Measurements from ENCODE around the gene EXOC3L4. TPM values are rescaled to one million over a fixed set of nuclear protein-coding genes. Genes with fewer than 3 reads are reported as not detected.

Gene EXOC3L4
- polyA plus RNA-seq, 2 of the 4 experiments (the other 2 are of a cell fraction): 1.5 to 4.3 TPM

- TF ChIP-seq, protein P1, sequence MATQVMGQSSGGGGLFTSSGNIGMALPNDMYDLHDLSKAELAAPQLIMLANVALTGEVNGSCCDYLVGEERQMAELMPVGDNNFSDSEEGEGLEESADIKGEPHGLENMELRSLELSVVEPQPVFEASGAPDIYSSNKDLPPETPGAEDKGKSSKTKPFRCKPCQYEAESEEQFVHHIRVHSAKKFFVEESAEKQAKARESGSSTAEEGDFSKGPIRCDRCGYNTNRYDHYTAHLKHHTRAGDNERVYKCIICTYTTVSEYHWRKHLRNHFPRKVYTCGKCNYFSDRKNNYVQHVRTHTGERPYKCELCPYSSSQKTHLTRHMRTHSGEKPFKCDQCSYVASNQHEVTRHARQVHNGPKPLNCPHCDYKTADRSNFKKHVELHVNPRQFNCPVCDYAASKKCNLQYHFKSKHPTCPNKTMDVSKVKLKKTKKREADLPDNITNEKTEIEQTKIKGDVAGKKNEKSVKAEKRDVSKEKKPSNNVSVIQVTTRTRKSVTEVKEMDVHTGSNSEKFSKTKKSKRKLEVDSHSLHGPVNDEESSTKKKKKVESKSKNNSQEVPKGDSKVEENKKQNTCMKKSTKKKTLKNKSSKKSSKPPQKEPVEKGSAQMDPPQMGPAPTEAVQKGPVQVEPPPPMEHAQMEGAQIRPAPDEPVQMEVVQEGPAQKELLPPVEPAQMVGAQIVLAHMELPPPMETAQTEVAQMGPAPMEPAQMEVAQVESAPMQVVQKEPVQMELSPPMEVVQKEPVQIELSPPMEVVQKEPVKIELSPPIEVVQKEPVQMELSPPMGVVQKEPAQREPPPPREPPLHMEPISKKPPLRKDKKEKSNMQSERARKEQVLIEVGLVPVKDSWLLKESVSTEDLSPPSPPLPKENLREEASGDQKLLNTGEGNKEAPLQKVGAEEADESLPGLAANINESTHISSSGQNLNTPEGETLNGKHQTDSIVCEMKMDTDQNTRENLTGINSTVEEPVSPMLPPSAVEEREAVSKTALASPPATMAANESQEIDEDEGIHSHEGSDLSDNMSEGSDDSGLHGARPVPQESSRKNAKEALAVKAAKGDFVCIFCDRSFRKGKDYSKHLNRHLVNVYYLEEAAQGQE (IDR thresholded peaks at IDR 0.05): no peak
- TF ChIP-seq POLR2A (IDR thresholded peaks at IDR 0.05; ENCODE audit: low read length): no peak
Observed at GRCh38 chr14:103050935-103051334, 43.6 kb upstream of the EXOC3L4 start (continued).

DNA sequence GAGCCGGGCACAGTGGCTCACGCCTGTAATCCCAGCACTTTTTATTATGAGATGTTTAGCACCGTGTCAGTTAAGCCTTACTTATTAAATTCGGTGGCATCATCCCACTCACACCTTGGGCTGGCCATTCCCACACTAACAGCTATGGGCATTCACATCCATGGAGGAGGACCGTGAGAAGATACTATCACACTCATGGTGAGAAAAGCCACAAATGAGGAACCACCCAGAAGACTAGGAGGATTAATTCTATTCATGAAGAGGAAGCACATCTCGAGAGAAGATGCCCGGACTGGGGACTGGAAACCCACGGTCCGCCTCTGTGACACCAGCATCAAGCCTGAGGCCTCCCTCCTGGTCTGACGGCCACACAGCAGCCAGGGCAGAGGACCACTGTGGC, 42.1 kb upstream of the EXOC3L4 start:
- DNase-seq (ENCODE audit: low read depth in 1 of 2, low spot score in 1 of 2) (no peak), ATAC-seq (no peak), FAIRE-seq (no peak)
- Histone ChIP-seq H3K4me1 (peaks cover 29% of the 10 kb centered on the region), H3K4me2 (no peak overlapping the region), H3K4me3 (no peak overlapping the region), H3K27ac (no peak overlapping the region), H3K9me3 (no peaks in the 10 kb centered on the region)
- TF ChIP-seq JUN (IDR thresholded peaks at IDR 0.05) (no peak), ZC3H11A (IDR thresholded peaks at IDR 0.05) (no peak), EP300 (IDR thresholded peaks at IDR 0.05) (no peak), CHD2 (IDR thresholded peaks at IDR 0.05; ENCODE audit: low read length, partially characterized antibody) (no peak), E2F6 (IDR thresholded peaks at IDR 0.05; ENCODE audit: borderline replicate concordance, low read depth) (no peak), POLR2AphosphoS2 (conservative IDR thresholded peaks at IDR 0.05; ENCODE audit: low read length) (no peak)
- TF ChIP-seq, protein P2, sequence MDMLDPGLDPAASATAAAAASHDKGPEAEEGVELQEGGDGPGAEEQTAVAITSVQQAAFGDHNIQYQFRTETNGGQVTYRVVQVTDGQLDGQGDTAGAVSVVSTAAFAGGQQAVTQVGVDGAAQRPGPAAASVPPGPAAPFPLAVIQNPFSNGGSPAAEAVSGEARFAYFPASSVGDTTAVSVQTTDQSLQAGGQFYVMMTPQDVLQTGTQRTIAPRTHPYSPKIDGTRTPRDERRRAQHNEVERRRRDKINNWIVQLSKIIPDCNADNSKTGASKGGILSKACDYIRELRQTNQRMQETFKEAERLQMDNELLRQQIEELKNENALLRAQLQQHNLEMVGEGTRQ (IDR thresholded peaks at IDR 0.05): no peak
- POLR2A ChIA-PET: interaction anchor here (0.5 kb wide), 1 partner anchor 183 kb away, joined by 3 read pairs; no protein-coding TSS in a partner anchor
- 90% methylated on average over 10 of the region's 10 CpGs for WGBS (ENCODE audit: missing lambda C conversion rate)
- CTCF ChIA-PET: interaction anchor here (0.9 to 1.6 kb wide), 2 partner anchors 53 to 82 kb away, joined by 3 to 4 read pairs; no protein-coding TSS in a partner anchor

DNA sequence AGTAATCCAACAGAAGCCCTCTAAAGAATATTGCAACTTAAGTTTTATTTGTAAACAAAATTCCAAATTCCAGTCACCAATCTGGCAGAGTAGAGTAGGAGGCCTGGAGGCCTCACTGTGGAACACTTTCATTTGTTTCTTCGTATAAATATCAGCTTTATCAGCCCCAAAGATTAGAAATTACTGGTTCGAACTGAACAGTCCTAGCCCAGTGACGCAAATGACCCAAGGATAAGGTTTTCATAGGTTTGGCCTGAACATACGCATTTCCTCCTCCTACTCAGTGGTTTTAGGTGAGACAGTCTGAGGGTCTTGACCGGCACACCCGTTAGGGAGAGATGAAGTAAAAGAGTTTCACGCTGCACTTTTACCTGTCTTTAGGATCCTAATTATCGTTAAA, 38.8 kb upstream of the EXOC3L4 start:
- FAIRE-seq (no peak), ATAC-seq (no peak), DNase-seq (ENCODE audit: low read depth in 1 of 2, low spot score in 1 of 2) (no peak)
- Histone ChIP-seq H3K4me1 (peaks cover 46% of the 10 kb centered on the region), H3K27ac (peak overlapping the region; percentile 97 to 98), H3K9me3 (no peaks in the 10 kb centered on the region), H3K4me2 (peak overlapping the region; percentile 89), H3K4me3 (peak overlapping the region; percentile 97)
- POLR2A ChIA-PET: interaction anchor here (0.6 kb wide), 1 partner anchor 62 kb away, joined by 4 read pairs; no protein-coding TSS in a partner anchor
- 67% methylated on average over 8 of the region's 8 CpGs for WGBS (ENCODE audit: missing lambda C conversion rate)
- CTCF ChIA-PET: interaction anchor here (1.0 to 1.4 kb wide), 3 partner anchors 12 to 19 kb away, joined by 4 to 6 read pairs (median 6); no protein-coding TSS in a partner anchor
- TF ChIP-seq HDAC2 (IDR thresholded peaks at IDR 0.05) (no peak), CBX2 (IDR thresholded peaks at IDR 0.05; ENCODE audit: borderline replicate concordance, low read depth) (no peak), RAD21 (conservative IDR thresholded peaks at IDR 0.05 in 1 of 2, IDR thresholded peaks at IDR 0.05 in 1 of 2) (no peak), EHMT2 (IDR thresholded peaks at IDR 0.05; ENCODE audit: low read depth) (no peak), SMC3 (IDR thresholded peaks at IDR 0.05) (no peak), GATA3 (IDR thresholded peaks at IDR 0.05; ENCODE audit: borderline replicate concordance) (no peak), ZFP36 (IDR thresholded peaks at IDR 0.05; ENCODE audit: borderline replicate concordance, partially characterized antibody) (no peak), KDM5A (IDR thresholded peaks at IDR 0.05) (no peak), KDM1A (IDR thresholded peaks at IDR 0.05; ENCODE audit: low read depth) (no peak), MAZ (IDR thresholded peaks at IDR 0.05; ENCODE audit: borderline replicate concordance, low read depth, low read length) (no peak), EP300 (IDR thresholded peaks at IDR 0.05) (no peak), RFX5 (IDR thresholded peaks at IDR 0.05) (no peak), CEBPB (IDR thresholded peaks at IDR 0.05) (no peak), EHF (CRISPR knock-in tag; IDR thresholded peaks at IDR 0.05) (no peak), RCOR1 (IDR thresholded peaks at IDR 0.05; ENCODE audit: low read depth, low read length) (no peak), PHF8 (IDR thresholded peaks at IDR 0.05; ENCODE audit: borderline replicate concordance, low read depth) (no peak), BHLHE40 (IDR thresholded peaks at IDR 0.05; ENCODE audit: low read depth, low read length) (no peak), HEYL (CRISPR knock-in tag; IDR thresholded peaks at IDR 0.05) (no peak)
- TF ChIP-seq, protein P3, sequence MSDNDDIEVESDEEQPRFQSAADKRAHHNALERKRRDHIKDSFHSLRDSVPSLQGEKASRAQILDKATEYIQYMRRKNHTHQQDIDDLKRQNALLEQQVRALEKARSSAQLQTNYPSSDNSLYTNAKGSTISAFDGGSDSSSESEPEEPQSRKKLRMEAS (IDR thresholded peaks at IDR 0.05): no peak
